ENCODE data around the gene ANXA6.

The ANXA6 gene

DNA sequence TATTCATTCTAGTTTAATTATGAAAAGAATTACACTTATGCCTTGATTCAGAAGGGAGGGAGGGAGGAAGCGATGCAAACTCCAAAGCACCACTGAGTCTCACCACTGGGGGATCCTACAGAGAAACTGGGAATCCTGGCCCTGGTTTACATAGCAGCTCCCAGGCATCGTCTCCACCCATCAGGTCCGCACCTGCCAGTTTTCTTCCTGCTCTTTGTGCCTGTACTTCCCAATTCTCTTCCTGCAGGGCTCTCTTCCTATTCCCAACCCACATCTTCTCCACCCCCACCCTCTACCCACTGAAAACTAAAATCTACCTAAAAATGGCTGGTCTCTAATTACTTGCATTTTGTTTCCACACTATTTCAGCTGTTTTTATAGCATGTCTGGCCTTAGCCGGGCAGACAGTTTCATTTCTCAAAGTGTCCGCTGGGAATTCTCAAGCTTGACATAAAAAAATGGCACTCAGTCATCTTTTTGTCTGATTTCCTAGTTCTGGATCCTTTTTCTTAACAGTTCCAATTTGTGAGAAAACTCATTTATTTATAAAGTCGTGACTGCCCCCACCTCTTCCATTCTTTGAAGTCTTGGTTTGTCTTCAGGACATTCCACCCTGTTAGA lies 75.2 kb downstream of the ANXA6 start:
- Histone ChIP-seq H3K9ac (peak overlapping the region; percentile 26; the same call in 1 of the 2 replicates), H2AFZ (ENCODE audit: low read depth) (no peak overlapping the region), H3K27ac (peak overlapping the region; percentile 81), H3K79me2 (ENCODE audit: insufficient read depth, low read depth) (peaks cover 45% of the 10 kb centered on the region), H3K36me3 (ENCODE audit: insufficient read depth) (no peaks in the 10 kb centered on the region), H4K20me1 (ENCODE audit: insufficient read depth) (no peaks in the 10 kb centered on the region), H3K4me2 (peak overlapping the region; percentile 93), H3K4me1 (ENCODE audit: low read depth, poor library complexity, severe bottlenecking) (peaks cover 60% of the 10 kb centered on the region), H3K27me3 (ENCODE audit: insufficient read depth, low read depth) (no peaks in the 10 kb centered on the region), H3K4me3 (IDR thresholded peaks at IDR 0.05; ENCODE audit: insufficient read depth, low read depth, low read length) (no peak overlapping the region)
- TF ChIP-seq, protein P1, sequence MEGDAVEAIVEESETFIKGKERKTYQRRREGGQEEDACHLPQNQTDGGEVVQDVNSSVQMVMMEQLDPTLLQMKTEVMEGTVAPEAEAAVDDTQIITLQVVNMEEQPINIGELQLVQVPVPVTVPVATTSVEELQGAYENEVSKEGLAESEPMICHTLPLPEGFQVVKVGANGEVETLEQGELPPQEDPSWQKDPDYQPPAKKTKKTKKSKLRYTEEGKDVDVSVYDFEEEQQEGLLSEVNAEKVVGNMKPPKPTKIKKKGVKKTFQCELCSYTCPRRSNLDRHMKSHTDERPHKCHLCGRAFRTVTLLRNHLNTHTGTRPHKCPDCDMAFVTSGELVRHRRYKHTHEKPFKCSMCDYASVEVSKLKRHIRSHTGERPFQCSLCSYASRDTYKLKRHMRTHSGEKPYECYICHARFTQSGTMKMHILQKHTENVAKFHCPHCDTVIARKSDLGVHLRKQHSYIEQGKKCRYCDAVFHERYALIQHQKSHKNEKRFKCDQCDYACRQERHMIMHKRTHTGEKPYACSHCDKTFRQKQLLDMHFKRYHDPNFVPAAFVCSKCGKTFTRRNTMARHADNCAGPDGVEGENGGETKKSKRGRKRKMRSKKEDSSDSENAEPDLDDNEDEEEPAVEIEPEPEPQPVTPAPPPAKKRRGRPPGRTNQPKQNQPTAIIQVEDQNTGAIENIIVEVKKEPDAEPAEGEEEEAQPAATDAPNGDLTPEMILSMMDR (conservative IDR thresholded peaks at IDR 0.05; ENCODE audit: low read depth, low read length), result no peak

DNA sequence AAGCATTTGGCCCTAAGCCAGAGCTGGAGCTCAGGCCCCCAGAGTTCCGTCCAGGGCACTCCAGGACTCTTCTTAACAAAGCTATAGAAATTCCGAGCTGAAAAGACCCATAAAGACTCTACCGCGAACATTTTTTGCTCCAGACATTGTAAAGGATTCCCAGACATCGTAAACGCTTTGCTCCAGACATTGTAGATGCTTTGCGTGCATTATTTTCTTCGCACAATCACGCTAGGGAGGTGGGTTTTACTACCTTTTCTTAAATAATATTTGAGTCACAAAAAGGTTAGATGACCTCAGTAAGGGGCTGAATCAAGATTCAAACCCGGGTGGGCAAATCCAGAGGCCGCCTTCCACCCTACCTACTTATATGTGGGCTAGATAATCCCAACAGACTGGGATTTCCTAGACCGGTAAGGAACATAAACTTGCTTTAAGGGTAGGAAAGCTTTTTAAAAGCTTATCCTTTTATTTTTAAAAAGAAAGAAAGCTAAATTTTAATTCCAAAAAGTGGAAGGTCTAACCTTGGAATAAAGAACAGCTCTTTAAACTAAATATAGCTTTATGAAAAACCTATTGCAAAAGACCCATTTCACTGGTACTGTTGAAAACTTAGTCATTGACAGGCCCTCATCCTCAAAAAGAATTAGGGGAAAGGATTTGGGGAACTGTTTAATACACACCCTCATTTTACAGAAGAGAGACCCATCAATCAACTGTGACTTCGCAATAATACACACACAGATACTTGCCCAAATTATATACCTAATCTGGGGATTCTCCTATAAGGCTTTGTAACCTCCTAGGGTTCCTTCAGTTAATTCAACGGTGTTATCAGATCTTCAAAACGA lies 75.9 kb downstream of the ANXA6 start:
- TF ChIP-seq, protein P1 (conservative IDR thresholded peaks at IDR 0.05; ENCODE audit: low read depth, low read length), result no peak
- H3K27me3 ChIP-seq (ENCODE audit: insufficient read depth, low read depth), result no peaks in the 10 kb centered on the region
- H3K79me2 ChIP-seq (ENCODE audit: insufficient read depth, low read depth), result peaks cover 52% of the 10 kb centered on the region
- peak overlapping the region; percentile 93 for H3K4me2 ChIP-seq
- peak overlapping the region; percentile 41 for H2AFZ ChIP-seq (ENCODE audit: low read depth)
- H3K4me1 ChIP-seq (ENCODE audit: low read depth, poor library complexity, severe bottlenecking), result peaks cover 57% of the 10 kb centered on the region
- H3K9ac ChIP-seq, result peak overlapping the region; percentile 84
- no peaks in the 10 kb centered on the region for H4K20me1 ChIP-seq (ENCODE audit: insufficient read depth)
- H3K4me3 ChIP-seq (IDR thresholded peaks at IDR 0.05; ENCODE audit: insufficient read depth, low read depth, low read length), result no peak overlapping the region
- peak overlapping the region; percentile 81 for H3K27ac ChIP-seq
- no peaks in the 10 kb centered on the region for H3K36me3 ChIP-seq (ENCODE audit: insufficient read depth)

DNA sequence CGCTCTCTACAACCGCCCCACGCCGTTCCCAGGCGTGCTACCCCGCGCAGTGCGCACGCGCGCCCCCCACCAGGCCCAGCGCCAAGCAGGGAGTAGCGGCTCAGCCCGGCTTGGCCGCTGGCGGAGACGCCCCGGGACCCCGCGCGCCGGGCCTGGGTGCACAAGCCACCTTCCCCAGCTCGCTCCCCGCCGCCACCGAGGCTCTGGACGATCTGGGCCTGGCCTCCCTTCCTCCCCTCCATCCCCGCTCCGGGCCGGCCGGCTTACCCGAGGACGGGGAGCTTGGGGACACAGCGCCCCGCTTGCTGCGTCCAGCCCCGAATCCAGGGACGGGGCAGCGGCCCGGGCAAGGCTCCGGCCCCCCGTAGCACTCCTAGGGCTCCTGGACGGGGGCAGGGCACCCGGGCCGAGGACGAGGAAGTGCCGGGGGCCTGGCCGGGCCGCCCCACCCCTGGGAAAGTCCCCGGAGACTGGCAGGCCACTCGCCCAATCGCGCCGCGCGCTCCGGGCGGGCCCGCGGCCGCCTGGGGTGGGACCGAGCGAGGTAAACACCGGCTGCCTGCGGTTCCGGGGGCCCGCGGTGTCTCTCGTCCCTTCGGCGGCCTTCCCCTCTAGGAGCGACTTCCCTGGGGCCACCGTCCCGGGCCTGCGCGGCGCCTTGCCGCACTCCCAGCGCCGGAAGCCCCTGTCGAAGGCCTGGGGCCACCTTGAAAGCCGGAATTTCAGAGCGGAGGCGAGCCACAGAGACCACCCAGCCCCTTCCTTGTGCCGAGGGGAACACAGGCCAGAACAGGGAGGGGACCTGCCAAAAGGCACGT lies 76.8 kb downstream of the ANXA6 start, which contains the start of gene TNIP1:
Gene TNIP1 (minus strand): TSS at position 422 of the 818 bp plus-strand sequence. CDS start 15,939 bp downstream, outside the sequence.
- H3K79me2 ChIP-seq (ENCODE audit: insufficient read depth, low read depth), result peaks cover 61% of the 10 kb centered on the region
- peak within 1 kb of the TSS; percentile 41 for H2AFZ ChIP-seq (ENCODE audit: low read depth)
- no peaks in the 10 kb centered on the region for H3K27me3 ChIP-seq (ENCODE audit: insufficient read depth, low read depth)
- H3K36me3 ChIP-seq (ENCODE audit: insufficient read depth), result no peaks in the 10 kb centered on the region
- peak within 1 kb of the TSS; percentile 93 for H3K4me2 ChIP-seq
- TF ChIP-seq, protein P1 (conservative IDR thresholded peaks at IDR 0.05; ENCODE audit: low read depth, low read length), result no peak
- H3K9ac ChIP-seq, result peak within 1 kb of the TSS; percentile 84
- H3K4me1 ChIP-seq (ENCODE audit: low read depth, poor library complexity, severe bottlenecking), result peaks cover 50% of the 10 kb centered on the region
- H3K27ac ChIP-seq, result peak within 1 kb of the TSS; percentile 81
- H4K20me1 ChIP-seq (ENCODE audit: insufficient read depth), result no peaks in the 10 kb centered on the region
- no peak within 1 kb of the TSS for H3K4me3 ChIP-seq (IDR thresholded peaks at IDR 0.05; ENCODE audit: insufficient read depth, low read depth, low read length)

DNA sequence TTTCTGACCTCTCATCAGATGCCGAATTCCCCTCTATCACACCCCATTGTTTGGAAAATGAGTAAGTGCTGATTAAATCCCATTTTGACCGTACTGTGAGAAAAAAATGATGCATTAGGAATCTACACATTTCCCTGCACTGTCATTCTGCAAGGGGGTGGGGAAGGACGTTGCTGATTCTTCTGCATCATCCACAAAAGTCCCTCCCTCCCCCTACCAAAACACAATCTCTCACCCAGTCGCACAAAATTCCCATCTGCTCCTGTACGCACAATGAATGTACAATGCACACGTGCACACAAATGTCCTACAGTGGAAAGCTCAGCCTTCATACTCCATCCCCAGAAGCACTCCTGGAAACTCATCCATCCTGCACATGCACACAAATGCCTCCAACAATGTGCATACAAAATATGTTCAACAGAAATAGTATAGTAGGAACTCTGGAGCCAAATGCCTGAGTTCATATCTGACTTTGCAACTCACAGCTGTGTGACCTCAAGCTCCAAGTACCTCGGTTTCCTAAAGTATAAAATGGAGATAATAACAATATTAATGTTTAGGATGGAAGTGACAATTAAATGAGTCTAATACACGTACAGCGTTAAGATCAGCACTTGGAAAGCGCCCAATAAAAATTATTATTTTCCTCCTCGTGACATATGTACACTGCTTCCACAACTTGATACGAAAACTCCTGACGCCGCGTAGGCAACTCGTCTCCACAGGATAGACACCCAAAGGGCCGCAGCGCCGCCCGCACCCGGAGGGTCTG lies 77.6 kb downstream of the ANXA6 start:
- Histone ChIP-seq H4K20me1 (ENCODE audit: insufficient read depth) (no peaks in the 10 kb centered on the region), H3K79me2 (ENCODE audit: insufficient read depth, low read depth) (peaks cover 68% of the 10 kb centered on the region), H3K4me1 (ENCODE audit: low read depth, poor library complexity, severe bottlenecking) (peaks cover 42% of the 10 kb centered on the region)

More for the DNA sequence above, 77.6 kb downstream of the ANXA6 start:
- TF ChIP-seq, protein P1 (conservative IDR thresholded peaks at IDR 0.05; ENCODE audit: low read depth, low read length), result no peak
- Histone ChIP-seq H3K36me3 (ENCODE audit: insufficient read depth) (no peaks in the 10 kb centered on the region), H3K27me3 (ENCODE audit: insufficient read depth, low read depth) (no peaks in the 10 kb centered on the region), H3K9ac (peak overlapping the region; percentile 84; the same call in 1 of the 2 replicates), H3K4me2 (peak overlapping the region; percentile 86), H3K27ac (peak overlapping the region; percentile 81), H2AFZ (ENCODE audit: low read depth) (no peak overlapping the region), H3K4me3 (IDR thresholded peaks at IDR 0.05; ENCODE audit: insufficient read depth, low read depth, low read length) (no peak overlapping the region)
